ENCODE data around the gene MAPK6.
"Not testable (repeated sequence)": the region's sequence is repeated elsewhere in the genome, so short reads cannot be mapped to it uniquely, and the experiment has no call there.

Gene MAPK6

DNA sequence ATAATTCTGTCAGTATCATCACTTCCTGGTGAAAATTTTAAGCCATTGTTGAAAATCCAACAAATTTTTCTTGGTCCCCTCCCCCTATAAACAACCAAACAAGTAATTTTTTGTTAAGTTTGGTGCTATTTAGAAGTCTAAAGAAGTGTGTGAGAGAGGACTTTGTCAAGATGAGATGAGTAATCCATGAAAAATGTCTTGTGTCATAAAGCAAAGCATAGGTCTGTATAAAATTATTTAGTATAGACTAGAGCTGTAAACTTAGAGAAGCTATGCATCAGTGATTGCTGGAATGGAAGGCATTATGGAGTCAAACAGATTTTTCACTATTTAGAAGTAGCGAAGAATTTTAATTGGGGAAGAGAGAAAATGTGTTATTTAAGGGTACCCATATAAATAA is 31.4 kb downstream of the MAPK6 start:
- DNase-seq: no peak

DNA sequence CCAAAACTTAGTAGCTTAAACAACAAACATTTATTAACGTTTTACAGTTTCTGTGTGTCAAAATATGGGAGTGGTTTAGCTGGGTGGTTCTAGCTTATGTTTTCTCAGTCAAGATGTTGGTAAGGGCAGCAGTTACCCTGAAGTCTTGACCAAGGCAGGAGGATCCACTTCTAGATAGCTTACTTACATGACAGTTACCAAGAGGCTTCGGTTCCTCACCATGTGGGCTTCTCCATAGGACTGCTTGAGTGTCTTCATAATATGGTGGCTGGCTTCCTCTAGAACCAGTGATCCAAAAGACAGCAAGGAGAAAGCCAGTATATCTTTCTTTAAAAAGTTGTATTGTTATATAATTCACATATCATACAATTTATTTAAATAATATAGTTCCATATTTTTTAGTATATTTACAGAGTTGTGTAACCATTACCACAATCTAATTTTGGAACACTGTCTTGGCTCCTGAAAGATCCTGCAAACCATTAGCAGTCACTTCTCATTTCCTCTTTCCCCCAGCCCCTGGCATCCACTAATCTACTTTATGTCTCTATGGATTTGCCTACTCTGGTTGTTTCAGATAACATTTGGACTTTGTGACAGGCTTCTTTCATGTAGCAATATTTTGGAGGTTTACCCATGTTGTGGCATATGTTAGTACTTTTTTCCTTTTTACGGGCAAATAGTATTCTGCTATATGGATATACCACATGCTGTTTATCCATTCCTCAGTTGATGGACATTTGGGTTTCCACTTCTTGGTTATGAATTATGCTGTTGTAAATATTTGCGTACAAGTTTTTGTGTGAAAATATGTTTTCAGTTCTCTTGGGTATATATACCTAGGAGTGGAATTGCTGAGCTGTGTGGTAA is 33.3 kb downstream of the MAPK6 start:
- peak; percentile 70 for DNase-seq

DNA sequence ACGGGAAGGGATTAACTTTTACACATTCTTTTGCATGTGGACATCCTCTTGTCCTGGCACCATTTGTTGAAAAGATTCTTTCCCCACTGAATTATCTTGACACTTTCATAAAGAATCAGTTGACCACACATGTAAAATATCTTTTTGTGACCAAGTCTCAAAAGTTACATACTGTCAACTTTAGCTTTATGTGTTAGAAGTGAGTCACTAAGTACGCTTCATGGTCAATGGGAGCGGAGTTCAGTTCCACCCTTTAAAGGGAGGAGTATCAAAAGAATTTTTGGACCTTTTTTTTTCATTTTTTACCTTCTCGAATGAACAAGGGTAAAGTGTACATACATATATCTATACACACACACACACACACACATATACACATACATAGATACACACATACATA is 35.4 kb downstream of the MAPK6 start:
- DNase-seq: no peak

DNA sequence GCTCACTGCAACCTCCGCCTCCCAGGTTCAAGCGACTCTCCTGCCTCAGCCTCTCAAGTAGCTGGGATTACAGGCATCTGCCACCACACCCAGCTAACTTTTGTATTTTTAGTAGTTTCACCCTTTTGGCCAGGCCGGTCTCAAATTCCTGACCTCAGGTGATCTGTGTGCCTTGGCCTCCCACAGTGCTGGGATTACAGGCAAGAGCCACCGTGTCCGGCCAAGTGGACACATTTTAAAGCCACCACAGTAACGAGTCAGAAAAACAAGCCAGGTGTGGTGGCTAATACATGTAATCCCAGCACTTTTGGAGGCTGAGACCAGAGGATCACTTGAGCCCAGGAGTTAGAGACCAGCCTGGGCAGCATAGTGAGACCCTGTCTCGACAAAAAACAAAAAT is 35.8 kb downstream of the MAPK6 start:
- DNase-seq: not testable (repeated sequence)

DNA sequence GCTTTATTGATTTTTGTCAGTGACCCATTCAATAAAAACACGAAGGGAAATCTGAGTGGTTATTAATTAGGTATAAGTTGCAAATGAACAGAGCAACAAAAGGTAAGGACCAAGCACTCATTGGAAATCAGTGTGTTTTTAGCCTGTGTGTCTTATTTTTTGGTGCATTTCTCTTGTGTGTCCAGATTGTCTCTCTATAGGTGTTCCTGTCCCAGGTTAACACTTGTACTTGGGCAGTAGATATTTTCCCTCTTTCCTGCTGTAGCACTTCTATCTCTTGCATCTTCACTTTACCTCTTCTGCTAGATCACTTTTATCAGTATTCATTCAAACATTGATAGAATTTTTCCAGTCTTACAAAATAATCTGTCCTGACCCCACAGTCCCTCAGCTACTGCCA is 37.0 kb downstream of the MAPK6 start:
- no peak for DNase-seq

DNA sequence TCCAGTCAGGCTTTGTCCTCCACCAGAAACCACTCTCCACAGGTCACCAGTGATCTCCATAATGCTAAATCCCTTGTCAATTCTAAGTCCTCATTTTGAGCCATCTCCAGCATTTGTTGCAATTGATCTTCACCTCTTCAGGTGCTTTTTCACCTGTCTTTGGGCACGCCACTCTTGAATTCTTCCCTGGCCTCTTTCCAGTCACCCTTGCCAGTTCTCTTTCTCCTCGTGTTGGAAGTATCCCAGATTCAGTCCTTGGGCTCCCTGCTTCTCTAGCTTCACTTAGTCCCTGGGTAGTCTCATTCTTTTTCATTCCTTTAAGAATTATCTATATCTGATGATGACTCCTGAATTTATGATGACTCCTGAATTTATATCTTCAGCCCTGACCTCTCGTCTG is 37.5 kb downstream of the MAPK6 start:
- no peak for DNase-seq

DNA sequence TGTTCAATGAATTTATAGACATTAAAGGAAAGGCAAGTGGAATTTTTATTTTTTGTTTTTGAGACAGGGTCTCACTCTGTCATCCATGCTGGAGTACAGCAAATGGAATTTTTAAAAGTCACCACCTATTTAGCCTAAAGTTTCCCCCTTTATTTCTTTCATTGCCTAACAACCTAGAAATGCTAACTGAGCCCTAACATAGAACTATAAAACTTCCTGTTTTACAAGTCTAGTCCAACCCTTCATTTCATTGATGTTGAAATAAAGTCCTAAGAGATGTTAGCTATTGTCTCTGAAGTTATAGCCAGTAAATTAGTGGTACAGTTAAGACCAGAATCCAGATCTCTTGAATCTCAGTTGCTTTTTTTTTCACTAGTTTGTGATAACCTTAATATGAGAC is 39.0 kb downstream of the MAPK6 start:
- DNase-seq: no peak

DNA sequence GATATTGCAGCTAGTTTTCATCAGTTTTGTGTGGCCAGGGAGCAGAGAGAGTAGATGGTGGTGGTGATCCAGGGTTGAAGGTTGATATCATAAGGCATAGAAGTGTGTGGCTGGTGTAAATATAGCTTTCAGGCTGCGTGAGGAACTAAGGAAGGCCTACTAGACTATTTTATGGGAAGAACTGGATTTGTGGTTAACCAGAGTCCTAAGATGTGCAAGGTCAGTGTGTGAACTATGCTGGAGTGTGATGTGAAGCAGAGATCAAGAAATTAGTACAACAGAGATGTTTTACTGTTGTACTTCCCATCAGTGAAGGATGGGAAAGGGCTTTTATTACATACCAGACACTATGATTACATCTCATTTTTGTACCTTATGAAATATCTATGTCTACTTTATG is 41.5 kb downstream of the MAPK6 start:
- DNase-seq: peak; percentile 82

DNA sequence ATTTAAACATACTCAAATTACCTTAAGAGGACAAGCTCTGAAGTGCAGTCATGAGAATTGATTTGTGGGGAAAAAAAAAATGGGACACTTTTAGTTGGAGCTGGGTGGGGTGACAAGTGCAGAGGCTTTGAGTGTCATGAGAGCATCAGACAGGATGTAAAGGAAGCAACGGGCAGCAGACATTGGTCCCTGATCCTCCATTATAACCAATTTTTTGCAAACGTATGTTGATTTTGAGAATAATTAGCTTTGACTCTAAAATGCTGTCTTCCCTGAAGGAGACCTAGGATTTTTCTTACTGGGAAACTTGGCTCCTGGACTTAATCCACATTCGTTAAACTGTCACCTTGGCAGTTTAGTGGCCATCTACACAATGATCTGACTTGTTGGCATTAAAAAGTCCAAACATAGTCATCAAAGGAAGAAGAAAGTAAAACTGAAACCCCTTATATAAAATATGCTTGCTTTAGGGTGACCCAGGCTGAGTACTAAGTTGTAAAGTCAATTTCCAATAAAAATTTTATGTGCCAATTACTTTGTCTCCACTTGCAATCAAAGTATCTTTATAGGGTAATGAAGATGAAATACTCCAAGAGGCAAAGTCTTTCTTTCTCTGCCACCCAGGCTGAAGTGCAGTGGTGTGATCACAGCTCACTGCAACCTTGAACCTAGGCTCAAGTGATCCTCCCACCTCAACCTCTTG is 48.0 kb downstream of the MAPK6 start:
- DNase-seq: no peak

DNA sequence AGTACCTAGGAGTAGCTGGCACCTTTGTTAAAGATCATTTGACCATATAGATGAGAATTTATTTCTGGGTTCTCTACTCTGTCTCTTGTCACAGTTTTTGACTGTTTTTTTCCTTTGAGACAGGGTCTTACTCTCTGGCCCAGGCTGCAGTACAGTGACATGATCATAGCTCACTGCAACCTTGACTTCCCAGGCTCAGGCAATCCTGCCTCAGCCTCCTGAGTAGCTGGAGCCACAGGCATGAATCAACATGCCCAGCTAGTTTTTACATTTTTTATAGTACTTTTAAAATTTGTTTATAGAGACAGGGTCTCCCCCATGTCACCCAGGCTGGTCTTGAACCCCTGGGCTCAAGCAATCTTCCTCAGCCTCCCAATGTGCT is 48.5 kb downstream of the MAPK6 start:
- no peak for DNase-seq

DNA sequence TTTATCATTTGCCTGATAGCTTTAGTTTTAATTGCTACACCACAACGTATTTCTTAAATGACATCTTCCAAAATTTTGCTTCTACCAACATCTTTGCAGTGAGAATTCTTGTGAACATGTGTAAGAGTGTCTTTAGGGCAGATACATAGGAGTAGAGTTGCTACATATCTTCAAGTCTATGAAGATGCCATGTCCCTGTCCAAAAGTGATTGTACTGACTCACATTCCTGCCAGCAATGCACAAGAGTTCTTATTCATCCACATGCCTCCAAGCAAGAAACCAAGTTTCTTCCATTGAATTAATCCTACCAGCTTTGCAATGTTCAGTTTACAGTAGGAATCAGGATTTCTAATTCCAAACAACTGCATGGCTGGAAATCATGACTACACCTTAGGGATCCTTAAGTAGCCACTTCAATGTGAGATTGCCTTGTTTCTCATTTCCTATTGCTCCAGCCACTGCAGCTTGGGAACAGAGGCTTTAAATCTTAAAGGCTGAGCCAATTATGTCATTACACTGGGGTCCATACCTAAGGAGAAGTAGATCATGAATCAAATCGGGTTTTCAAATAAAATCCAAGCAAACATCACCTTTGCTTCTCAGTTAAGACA is 49.1 kb downstream of the MAPK6 start:
- DNase-seq: no peak

DNA sequence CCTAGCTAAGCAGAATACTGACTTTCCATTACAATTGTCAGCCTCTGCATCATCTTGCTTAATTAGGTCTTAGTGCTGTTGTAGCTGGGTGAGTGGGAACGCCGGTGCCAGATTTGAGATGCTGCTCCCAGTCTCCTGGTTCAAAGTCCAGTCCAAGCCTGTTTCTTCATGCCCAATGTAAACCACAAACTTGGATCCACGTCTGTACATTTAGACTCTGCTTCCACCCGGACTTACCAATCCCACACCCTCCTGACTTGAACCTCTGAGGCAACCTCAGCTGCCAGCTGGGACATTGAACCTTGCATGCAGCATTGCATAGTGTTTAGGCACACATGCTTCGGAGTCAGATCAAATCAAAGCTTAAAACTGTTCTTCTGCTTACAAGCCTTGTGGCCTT is 50.5 kb downstream of the MAPK6 start:
- DNase-seq: no peak

DNA sequence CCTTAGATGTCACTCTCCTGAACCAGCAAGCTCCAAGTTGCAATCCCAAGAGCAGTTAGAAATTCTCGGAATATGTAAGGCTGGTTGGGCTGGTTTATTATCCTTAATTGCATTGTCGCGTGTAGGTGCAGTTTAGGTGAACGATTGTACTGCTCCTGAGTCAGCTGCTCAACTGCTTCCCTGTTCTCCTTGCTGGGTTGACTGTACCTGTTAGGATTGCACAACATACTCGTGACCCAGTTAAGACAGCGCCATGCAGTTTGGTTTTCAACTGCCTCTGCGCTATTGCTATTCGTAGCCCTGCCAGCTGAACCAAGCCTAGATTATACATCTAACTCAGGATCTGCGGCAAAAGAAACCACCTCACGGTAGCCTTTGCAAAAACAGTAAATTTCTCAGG is 52.6 kb downstream of the MAPK6 start:
- DNase-seq: no peak

DNA sequence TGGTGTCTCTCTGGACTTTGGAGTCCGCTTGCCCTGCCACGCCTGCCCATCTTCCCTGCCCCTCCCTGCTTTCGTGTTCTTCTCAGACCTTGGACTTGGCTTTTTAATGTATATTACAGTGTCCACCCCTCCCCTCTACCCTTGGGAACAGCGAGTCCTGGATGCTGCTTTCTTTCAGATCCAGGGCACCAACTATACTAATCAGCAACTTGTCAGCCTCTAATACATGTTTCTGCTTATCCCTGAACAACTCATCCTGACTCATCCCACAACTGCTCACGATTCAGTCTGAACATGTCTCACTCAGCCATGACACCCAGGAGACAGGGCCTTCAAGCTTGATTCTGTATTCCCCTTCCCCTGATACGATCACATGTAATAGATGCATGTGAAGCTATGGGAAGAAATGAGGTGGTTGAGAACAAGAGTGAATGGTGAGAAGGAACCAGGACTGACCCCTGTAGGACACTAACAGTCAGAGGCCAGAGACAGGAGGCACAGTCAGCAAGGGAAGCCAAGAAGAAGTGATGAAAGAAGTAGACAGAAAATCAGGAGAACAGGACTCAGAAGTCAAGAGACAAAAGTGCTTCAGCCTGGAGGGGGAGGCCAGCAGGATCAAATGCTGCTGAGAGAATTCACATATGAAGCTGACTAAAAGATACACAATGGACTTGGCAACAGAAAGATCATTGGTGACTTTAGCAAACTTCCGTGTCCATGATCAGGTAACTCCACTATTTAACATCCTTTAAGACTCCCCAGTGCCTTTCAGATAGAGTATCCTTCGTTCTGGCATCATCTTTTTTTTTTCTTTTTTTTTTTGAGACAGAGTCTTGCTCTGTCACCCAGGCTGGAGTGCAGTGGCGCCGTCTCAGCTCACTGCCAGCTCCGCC is 58.1 kb downstream of the MAPK6 start:
- peak; percentile 36 for DNase-seq

DNA sequence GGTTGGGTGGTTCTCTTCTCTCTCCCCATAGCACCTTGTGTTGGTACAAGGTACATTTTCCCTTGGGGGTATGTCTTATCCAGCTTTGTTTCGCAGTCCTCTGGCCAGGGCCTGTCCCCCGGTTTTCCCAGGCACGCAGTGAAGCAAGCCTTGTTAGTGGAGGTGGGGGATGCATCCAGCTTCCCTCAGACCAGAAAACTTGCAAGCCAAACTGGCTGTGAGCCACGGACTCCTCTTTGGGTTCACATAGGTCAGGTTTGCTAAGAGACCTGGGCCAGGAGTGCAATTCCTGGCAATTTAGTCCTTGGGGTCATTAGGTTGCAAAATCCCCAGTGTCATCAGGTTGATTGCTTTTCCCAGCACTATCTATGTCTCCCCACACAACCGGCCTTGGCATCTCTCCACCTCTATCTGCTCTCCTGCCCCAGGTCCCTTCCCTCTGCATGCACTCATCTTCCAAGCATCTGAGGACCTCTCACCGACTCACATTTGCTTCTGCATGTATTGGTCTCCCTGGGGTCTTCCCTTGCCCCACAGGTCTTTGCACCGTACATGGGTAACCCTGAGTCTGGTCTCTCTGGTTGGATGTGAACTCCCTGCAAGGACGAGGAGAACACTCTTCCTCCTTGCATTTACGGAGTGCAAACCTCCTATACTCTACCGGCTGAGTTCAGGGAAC is 59.3 kb downstream of the MAPK6 start:
- no peak for DNase-seq

DNA sequence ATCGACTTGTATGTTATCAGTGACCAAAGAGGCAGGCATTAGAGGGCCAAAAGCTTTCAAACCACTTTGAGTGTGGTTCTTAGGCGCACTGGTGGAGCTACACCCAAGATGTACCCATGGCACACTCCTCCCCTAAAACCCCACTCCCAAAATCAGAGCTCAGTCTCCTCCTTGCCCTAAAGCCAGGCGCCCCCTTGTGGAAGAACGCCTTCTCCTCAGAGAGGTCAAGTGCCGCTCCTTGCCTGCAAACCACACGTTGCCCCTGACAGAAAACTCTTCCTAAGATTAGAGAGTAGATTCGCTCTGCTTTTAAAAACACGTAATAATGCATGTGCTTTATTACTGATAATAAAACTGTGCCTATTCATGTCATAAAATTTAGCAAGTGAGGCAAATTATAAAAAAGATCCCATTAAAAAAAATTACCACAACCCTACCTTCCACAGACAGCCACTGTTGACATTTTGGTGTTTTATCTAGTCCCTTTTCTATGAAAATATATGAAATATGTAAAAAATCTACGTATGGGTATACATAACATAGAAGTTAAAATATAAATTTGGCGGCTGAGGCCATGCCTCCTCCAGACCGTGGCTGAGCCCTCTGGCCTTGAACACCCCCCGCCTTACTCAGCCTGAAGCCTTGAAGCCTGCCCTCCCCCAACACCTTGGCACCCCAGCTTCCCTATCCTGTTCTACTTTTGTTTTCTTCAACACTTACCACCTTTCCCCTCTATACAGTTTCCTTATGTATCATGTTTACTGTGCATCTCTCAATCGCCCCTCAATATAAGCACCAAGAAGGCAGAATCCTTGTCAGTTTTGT is 60.1 kb downstream of the MAPK6 start:
- DNase-seq: peak; percentile 86

DNA sequence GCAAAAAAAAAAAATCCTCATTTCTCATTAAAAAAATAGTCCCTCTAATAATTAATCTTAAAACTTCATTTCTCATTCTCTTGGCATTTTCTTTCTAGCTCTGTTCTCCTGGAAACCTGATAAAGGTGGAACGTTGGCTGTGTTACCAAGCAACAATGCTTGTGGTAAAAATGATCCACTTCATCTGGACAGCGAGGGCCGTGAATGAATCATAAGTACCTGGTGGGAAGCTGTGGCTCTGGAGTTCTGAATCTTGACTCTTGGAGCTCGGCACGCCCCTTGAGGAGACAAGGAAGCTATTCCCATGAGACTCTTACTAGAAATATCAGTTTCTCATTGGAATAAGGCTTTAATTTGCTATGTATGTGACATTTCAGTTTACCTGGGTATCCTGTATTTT is 61.0 kb downstream of the MAPK6 start:
- DNase-seq: no peak

DNA sequence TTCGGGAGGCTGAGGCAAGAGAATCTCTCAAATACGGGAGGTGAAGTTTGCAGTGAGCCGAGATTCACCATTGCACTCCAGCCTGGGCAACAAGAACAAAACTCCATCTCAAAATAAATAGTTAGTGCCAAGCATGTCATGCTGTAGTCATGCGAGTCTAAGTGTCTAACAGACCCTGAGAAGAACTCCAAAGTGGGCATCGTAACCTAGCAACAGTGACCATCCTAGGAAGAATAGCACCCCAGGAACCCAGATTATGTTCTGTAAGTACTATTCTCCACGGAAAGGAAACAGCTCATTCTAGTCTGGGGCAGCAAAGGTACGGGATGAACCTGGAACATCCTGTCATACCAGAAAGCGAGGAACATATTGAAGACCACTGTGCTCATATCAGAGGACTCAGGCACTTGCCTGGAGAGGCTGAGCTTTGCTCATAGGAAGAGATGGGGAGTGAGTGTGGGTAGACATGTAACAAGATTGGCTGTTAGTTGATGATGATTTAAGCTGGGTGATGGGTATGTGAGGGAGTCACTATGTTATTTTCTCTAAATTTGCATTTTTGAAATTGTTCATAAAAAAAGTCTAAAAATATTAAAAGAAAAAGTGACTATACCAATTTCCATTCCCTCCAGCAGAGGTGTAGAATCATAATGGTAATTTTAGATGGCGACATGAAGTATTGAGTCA is 61.8 kb downstream of the MAPK6 start:
- no peak for DNase-seq

DNA sequence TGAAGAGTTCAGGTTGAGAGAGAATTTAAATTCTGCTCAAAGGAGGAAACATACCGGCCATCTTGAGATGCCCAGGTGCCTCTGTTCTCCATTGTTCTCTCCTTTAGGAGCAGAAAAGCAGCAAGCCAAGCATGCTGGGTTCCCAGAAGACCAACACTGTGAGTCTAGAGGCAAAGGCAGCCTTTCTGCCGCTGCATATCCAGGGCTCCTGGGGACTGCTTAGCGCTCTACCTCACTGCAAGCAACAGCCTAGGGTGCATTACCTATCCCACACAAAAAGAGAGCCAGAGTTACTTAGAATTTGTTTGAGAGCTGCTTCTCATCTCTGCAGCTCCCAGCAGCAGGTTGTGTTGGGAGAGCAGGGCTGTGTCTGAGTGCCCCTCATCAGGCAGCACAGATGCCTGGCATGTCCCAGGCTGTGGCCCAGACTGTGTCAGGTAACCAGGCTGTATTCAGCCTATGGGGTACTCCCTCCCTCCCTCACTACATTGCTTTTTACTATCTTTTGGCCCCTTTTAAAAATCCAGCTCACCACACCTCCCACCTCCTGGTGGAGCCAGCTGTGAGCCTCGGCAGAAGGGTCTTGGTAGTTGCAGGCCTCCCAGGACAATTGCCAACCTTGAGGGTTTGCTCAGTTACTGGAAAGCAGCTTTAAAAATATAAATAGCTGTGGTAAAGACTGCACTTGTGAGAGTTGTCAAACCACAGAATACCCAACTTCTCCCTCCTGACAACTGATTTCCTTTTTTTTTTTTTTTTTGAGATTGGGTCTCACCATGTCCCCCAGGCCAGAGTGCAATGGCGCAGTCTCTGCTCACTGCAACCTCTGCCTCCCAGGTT is 63.4 kb downstream of the MAPK6 start:
- peak; percentile 51 for DNase-seq

DNA sequence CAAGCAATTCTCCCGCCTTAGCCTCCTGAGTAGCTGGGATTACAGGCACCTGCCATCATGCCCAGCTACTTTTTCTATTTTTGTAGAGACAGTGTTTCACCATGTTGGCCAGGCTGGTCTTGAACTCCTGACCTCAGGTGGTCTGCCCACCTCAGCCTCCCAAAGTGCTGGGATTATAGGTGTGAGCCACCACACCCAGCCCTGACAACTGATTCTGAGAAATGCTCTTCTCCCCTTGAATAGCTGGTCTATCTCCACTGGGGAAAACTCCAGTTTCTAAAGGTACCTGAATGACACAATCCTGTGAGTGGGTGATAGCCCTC is 64.0 kb downstream of the MAPK6 start:
- DNase-seq: not testable (repeated sequence)
